ENCODE data around the gene KIAA0232.

- TF ChIP-seq ZNF263 (CRISPR knock-in tag; IDR thresholded peaks at IDR 0.05; ENCODE audit: borderline replicate concordance), result no peak
- TF ChIP-seq MCM7 (IDR thresholded peaks at IDR 0.05), result no peak
Measured at GRCh38 chr4:6834867-6835266, 52.3 kb downstream of the KIAA0232 start.

Measured in K562 (cell line).